WTC11 (cell line): ENCODE measurements around the gene IL12RB2. TPM values are rescaled to one million over a fixed set of nuclear protein-coding genes. Genes with fewer than 3 reads are reported as not detected.

Experiments
- ATAC-seq: fragments of 200-7000 bp; cut with Tn5 transposase; 2 replicates; pipeline ENCODE4 v1.10.0; 2021; ENCODE audit warnings: mild to moderate bottlenecking, moderate library complexity
- CTCF ChIA-PET: fragments of 300-600 bp; sonication (Branson Sonifier 250); formaldehyde crosslinking; loops from one replicate; lab custom pipeline; 2021; ENCODE audit warnings: antibody characterized with exemption; lab: Charles Lee
- POLR2A ChIA-PET: fragments of 350-600 bp; sonication (Branson Sonifier 250); formaldehyde crosslinking; loops from one replicate; lab custom pipeline; 2021; ENCODE audit warnings: antibody characterized with exemption; lab: Charles Lee
- DNase-seq: peaks from one replicate; pipeline ENCODE4 v3.0.0; 2021; ENCODE audit warnings: low spot score
- H3K27ac Mint-ChIP-seq: 2 replicates; pipeline ENCODE4 v1.8.0; 2021; ENCODE audit warnings: mixed read lengths
- H3K27me3 Mint-ChIP-seq: 2 replicates; pipeline ENCODE4 v1.8.0; 2021; ENCODE audit warnings: low read depth, mild to moderate bottlenecking, moderate library complexity, mixed read lengths
- H3K36me3 Mint-ChIP-seq: 2 replicates; pipeline ENCODE4 v1.8.0; 2021; ENCODE audit warnings: mixed read lengths
- H3K4me1 Mint-ChIP-seq: 2 replicates; pipeline ENCODE4 v1.8.0; 2022; ENCODE audit warnings: mixed read lengths
- H3K4me3 Mint-ChIP-seq: 2 replicates; pipeline ENCODE4 v1.8.0; 2021; ENCODE audit warnings: mild to moderate bottlenecking, moderate library complexity, mixed read lengths
- H3K9me3 Mint-ChIP-seq: 2 replicates; pipeline ENCODE4 v1.8.0; 2021; ENCODE audit warnings: mixed read lengths
- AFF4 ChIP-seq: sonication (generic); formaldehyde crosslinking; IDR thresholded peaks from 2 replicates; pipeline ENCODE4 v1.8.1; 2023; ENCODE audit warnings: mild to moderate bottlenecking, missing genetic modification reagents, borderline replicate concordance
- CBFB ChIP-seq: sonication (generic); formaldehyde crosslinking; IDR thresholded peaks from 2 replicates; pipeline ENCODE4 v1.8.1; 2022; ENCODE audit warnings: mild to moderate bottlenecking, low read depth, missing genetic modification reagents
- FOXK1 ChIP-seq: sonication (generic); formaldehyde crosslinking; IDR thresholded peaks from 2 replicates; pipeline ENCODE4 v1.8.0; 2022; ENCODE audit warnings: mild to moderate bottlenecking, moderate library complexity, missing genetic modification reagents
- JAZF1 ChIP-seq: fragments of 250-450 bp; sonication (Bioruptor Pico); IDR thresholded peaks from 2 replicates; pipeline ENCODE4 v1.9.0; 2021; ENCODE audit warnings: moderate library complexity, mild to moderate bottlenecking, inconsistent platforms
- NFE2L1 ChIP-seq: sonication (generic); formaldehyde crosslinking; IDR thresholded peaks from 2 replicates; pipeline ENCODE4 v1.8.1; 2023; ENCODE audit warnings: missing genetic modification reagents
- SOX15 ChIP-seq: fragments of 250-450 bp; sonication (Bioruptor Pico); IDR thresholded peaks from 2 replicates; pipeline ENCODE4 v1.9.0; 2021; ENCODE audit warnings: mild to moderate bottlenecking
- USF1 ChIP-seq: sonication (generic); formaldehyde crosslinking; IDR thresholded peaks from 2 replicates; pipeline ENCODE4 v1.8.0; 2022; ENCODE audit warnings: mild to moderate bottlenecking, missing genetic modification reagents
- ZMAT4 ChIP-seq: fragments of 250-450 bp; sonication (Bioruptor Pico); IDR thresholded peaks from 2 replicates; pipeline ENCODE4 v1.9.0; 2021; ENCODE audit warnings: mild to moderate bottlenecking
- ZNF317 ChIP-seq: sonication (generic); formaldehyde crosslinking; IDR thresholded peaks from 2 replicates; pipeline ENCODE4 v1.8.1; 2023; ENCODE audit warnings: low read depth, mild to moderate bottlenecking, moderate library complexity, missing genetic modification reagents, borderline replicate concordance
- ZNF416 ChIP-seq: fragments of 250-450 bp; sonication (Bioruptor Pico); IDR thresholded peaks from 2 replicates; pipeline ENCODE4 v1.9.0; 2021; ENCODE audit warnings: mild to moderate bottlenecking, inconsistent platforms
- ZSCAN18 ChIP-seq: fragments of 250-450 bp; sonication (Bioruptor Pico); IDR thresholded peaks from 2 replicates; pipeline ENCODE4 v2.1.2; 2022; ENCODE audit warnings: mild to moderate bottlenecking, moderate library complexity
- total RNA-seq: library from RNA; stranded (reverse); gene quantifications from 3 replicates; pipeline ENCODE4 v1.2.3, GENCODE V29; 2021
- TF ChIP-seq, protein P1 (sequence below): fragments of 250-450 bp; sonication (Bioruptor Pico); IDR thresholded peaks from 2 replicates; pipeline ENCODE4 v1.9.0; 2021; ENCODE audit warnings: mild to moderate bottlenecking
- TF ChIP-seq, protein P2 (sequence below): fragments of 250-450 bp; sonication (Bioruptor Pico); IDR thresholded peaks from 2 replicates; pipeline ENCODE4 v1.9.0; 2021; ENCODE audit warnings: moderate library complexity, mild to moderate bottlenecking, inconsistent platforms, borderline replicate concordance
- TF ChIP-seq, protein P3 (sequence below): sonication (generic); formaldehyde crosslinking; IDR thresholded peaks from 2 replicates; pipeline ENCODE4 v1.8.0; 2022; ENCODE audit warnings: mild to moderate bottlenecking, missing genetic modification reagents
- TF ChIP-seq, protein P4 (sequence below): sonication (generic); formaldehyde crosslinking; IDR thresholded peaks from 2 replicates; pipeline ENCODE4 v1.8.1; 2023; ENCODE audit warnings: mild to moderate bottlenecking, missing genetic modification reagents, moderate library complexity
- TF ChIP-seq, protein P5 (sequence below): sonication (generic); formaldehyde crosslinking; IDR thresholded peaks from 2 replicates; pipeline ENCODE4 v1.8.0; 2022; ENCODE audit warnings: mild to moderate bottlenecking, missing genetic modification reagents
- TF ChIP-seq, protein P6 (sequence below): sonication (generic); formaldehyde crosslinking; IDR thresholded peaks from 2 replicates; pipeline ENCODE4 v1.8.1; 2023; ENCODE audit warnings: mild to moderate bottlenecking, missing genetic modification reagents, moderate library complexity

Gene IL12RB2
- total RNA-seq, 1 experiment from 2014 or later, result 0.81 TPM

- no peaks in the 10 kb centered on the region for H3K4me1 Mint-ChIP-seq
- no peak for TF ChIP-seq ZNF317 (CRISPR knock-in tag)
- no peak for TF ChIP-seq SOX15 (CRISPR knock-in tag)
- TF ChIP-seq, protein P1, sequence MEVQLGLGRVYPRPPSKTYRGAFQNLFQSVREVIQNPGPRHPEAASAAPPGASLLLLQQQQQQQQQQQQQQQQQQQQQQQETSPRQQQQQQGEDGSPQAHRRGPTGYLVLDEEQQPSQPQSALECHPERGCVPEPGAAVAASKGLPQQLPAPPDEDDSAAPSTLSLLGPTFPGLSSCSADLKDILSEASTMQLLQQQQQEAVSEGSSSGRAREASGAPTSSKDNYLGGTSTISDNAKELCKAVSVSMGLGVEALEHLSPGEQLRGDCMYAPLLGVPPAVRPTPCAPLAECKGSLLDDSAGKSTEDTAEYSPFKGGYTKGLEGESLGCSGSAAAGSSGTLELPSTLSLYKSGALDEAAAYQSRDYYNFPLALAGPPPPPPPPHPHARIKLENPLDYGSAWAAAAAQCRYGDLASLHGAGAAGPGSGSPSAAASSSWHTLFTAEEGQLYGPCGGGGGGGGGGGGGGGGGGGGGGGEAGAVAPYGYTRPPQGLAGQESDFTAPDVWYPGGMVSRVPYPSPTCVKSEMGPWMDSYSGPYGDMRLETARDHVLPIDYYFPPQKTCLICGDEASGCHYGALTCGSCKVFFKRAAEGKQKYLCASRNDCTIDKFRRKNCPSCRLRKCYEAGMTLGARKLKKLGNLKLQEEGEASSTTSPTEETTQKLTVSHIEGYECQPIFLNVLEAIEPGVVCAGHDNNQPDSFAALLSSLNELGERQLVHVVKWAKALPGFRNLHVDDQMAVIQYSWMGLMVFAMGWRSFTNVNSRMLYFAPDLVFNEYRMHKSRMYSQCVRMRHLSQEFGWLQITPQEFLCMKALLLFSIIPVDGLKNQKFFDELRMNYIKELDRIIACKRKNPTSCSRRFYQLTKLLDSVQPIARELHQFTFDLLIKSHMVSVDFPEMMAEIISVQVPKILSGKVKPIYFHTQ (CRISPR knock-in tag), result no peak
- no peak for TF ChIP-seq ZNF416 (CRISPR knock-in tag)
- TF ChIP-seq ZMAT4 (CRISPR knock-in tag), result no peak
- TF ChIP-seq, protein P2, sequence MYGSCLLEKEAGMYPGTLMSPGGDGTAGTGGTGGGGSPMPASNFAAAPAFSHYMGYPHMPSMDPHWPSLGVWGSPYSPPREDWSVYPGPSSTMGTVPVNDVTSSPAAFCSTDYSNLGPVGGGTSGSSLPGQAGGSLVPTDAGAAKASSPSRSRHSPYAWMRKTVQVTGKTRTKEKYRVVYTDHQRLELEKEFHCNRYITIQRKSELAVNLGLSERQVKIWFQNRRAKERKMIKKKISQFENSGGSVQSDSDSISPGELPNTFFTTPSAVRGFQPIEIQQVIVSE, result no peak
- TF ChIP-seq, all 79 proteins: peak for 0
- Mint-ChIP-seq H3K27me3 (no peaks in the 10 kb centered on the region), H3K9me3 (no peaks in the 10 kb centered on the region), H3K4me3 (no peak overlapping the region), H3K27ac (no peak overlapping the region), H3K36me3 (no peaks in the 10 kb centered on the region)
- ChIA-PET CTCF (interaction anchor here (0.8 kb wide), 1 partner anchor 11 kb away, joined by 3 read pairs; no protein-coding TSS in a partner anchor), POLR2A (no interaction called here)
- DNase-seq (no peak), ATAC-seq (no peak)
Measured at GRCh38 chr1:67359592-67359991, 51.9 kb downstream of the IL12RB2 start.

DNA sequence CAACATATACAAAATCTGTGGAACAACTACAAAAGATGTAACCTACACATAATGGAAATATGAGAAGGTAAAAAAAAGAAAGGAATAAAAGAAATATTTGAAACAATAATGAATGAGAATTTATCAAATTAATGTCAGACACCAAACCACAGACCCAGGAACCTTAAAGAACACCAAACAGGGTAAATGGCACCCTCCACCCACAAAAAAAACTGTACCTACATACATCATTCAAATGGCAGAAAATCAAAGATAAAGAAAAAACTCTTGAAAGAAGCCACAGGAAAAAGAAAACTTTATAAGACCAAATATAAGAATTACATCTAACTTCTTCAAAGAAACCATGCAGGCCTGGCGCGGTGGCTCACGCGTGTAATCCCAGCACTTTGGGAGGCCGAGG, 54.0 kb downstream of the IL12RB2 start:
- Mint-ChIP-seq H3K4me1 (peaks cover 1% of the 10 kb centered on the region; the same call in 1 of the 2 replicates), H3K9me3 (no peaks in the 10 kb centered on the region), H3K36me3 (no peaks in the 10 kb centered on the region), H3K27ac (no peak overlapping the region), H3K27me3 (no peaks in the 10 kb centered on the region), H3K4me3 (no peak overlapping the region)
- ChIA-PET CTCF (no interaction called here), POLR2A (no interaction called here)
- ATAC-seq (no peak), DNase-seq (no peak)
- TF ChIP-seq, protein P3, sequence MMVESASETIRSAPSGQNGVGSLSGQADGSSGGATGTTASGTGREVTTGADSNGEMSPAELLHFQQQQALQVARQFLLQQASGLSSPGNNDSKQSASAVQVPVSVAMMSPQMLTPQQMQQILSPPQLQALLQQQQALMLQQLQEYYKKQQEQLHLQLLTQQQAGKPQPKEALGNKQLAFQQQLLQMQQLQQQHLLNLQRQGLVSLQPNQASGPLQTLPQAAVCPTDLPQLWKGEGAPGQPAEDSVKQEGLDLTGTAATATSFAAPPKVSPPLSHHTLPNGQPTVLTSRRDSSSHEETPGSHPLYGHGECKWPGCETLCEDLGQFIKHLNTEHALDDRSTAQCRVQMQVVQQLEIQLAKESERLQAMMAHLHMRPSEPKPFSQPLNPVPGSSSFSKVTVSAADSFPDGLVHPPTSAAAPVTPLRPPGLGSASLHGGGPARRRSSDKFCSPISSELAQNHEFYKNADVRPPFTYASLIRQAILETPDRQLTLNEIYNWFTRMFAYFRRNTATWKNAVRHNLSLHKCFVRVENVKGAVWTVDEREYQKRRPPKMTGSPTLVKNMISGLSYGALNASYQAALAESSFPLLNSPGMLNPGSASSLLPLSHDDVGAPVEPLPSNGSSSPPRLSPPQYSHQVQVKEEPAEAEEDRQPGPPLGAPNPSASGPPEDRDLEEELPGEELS (CRISPR knock-in tag), result no peak
- TF ChIP-seq, protein P4, sequence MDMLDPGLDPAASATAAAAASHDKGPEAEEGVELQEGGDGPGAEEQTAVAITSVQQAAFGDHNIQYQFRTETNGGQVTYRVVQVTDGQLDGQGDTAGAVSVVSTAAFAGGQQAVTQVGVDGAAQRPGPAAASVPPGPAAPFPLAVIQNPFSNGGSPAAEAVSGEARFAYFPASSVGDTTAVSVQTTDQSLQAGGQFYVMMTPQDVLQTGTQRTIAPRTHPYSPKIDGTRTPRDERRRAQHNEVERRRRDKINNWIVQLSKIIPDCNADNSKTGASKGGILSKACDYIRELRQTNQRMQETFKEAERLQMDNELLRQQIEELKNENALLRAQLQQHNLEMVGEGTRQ (CRISPR knock-in tag), result no peak
- TF ChIP-seq FOXK1 (CRISPR knock-in tag) (no peak), ZMAT4 (CRISPR knock-in tag) (no peak), CBFB (CRISPR knock-in tag) (no peak), ZSCAN18 (no peak), AFF4 (CRISPR knock-in tag) (no peak), JAZF1 (CRISPR knock-in tag) (no peak), NFE2L1 (no peak), USF1 (CRISPR knock-in tag) (no peak)
- TF ChIP-seq, protein P2, result no peak
- TF ChIP-seq, protein P5, sequence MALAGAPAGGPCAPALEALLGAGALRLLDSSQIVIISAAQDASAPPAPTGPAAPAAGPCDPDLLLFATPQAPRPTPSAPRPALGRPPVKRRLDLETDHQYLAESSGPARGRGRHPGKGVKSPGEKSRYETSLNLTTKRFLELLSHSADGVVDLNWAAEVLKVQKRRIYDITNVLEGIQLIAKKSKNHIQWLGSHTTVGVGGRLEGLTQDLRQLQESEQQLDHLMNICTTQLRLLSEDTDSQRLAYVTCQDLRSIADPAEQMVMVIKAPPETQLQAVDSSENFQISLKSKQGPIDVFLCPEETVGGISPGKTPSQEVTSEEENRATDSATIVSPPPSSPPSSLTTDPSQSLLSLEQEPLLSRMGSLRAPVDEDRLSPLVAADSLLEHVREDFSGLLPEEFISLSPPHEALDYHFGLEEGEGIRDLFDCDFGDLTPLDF, result no peak
- TF ChIP-seq, protein P6, sequence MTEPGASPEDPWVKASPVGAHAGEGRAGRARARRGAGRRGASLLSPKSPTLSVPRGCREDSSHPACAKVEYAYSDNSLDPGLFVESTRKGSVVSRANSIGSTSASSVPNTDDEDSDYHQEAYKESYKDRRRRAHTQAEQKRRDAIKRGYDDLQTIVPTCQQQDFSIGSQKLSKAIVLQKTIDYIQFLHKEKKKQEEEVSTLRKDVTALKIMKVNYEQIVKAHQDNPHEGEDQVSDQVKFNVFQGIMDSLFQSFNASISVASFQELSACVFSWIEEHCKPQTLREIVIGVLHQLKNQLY (CRISPR knock-in tag), result no peak
